Measurements from ENCODE around the gene SMIM24. TPM values are rescaled to one million over a fixed set of nuclear protein-coding genes. Genes with fewer than 3 reads are reported as not detected.

SMIM24 gene
- total RNA-seq, 1 experiment from 2014 or later, result not detected

- Mint-ChIP-seq H3K9me3 (ENCODE audit: unreplicated experiment) (no peaks in the 10 kb centered on the region), H3K4me3 (ENCODE audit: unreplicated experiment) (peak overlapping the region; percentile 78), H3K27ac (ENCODE audit: low read depth, unreplicated experiment) (peak overlapping the region; percentile 94), H3K36me3 (ENCODE audit: insufficient read depth, unreplicated experiment) (peaks cover 94% of the 10 kb centered on the region), H3K27me3 (ENCODE audit: insufficient read depth, unreplicated experiment) (no peaks in the 10 kb centered on the region), H3K4me1 (ENCODE audit: insufficient read depth, unreplicated experiment) (peaks cover 8% of the 10 kb centered on the region)
- intact Hi-C loops (cut with micrococcal nuclease), result no loop called here
- POLR2A ChIA-PET, result interaction anchor here (0.6 to 1.1 kb wide), 10 partner anchors 14 to 99 kb away, joined by 3 to 4 read pairs (median 4); no protein-coding TSS in a partner anchor
- peak; percentile 96 for DNase-seq (ENCODE audit: unreplicated experiment)
- BruUV-seq (replicated peaks), result TSS peak; percentile 48
- TF ChIP-seq CTCF (IDR thresholded peaks at IDR 0.05; ENCODE audit: unreplicated experiment), result no peak
- CTCF ChIA-PET, result interaction anchor here (0.6 kb wide), 2 partner anchors 35 to 61 kb away, joined by 3 to 4 read pairs; no protein-coding TSS in a partner anchor
These were observed 45.4 kb downstream of the SMIM24 start for GRCh38 chr19:3434630-3435553.

- H3K27me3 Mint-ChIP-seq (ENCODE audit: insufficient read depth, unreplicated experiment), result no peaks in the 10 kb centered on the region
- intact Hi-C loops (cut with micrococcal nuclease), result no loop called here
- no peak for DNase-seq (ENCODE audit: unreplicated experiment)
- peak overlapping the region; percentile 94 for H3K27ac Mint-ChIP-seq (ENCODE audit: low read depth, unreplicated experiment)
- ChIA-PET POLR2A (interaction anchor here (0.8 to 1.1 kb wide), 2 partner anchors 49 to 66 kb away, joined by 3 to 4 read pairs; no protein-coding TSS in a partner anchor), CTCF (interaction anchor here (0.6 to 1.2 kb wide), 3 partner anchors 36 to 70 kb away, joined by 3 to 6 read pairs (median 5); no protein-coding TSS in a partner anchor)
- H3K36me3 Mint-ChIP-seq (ENCODE audit: insufficient read depth, unreplicated experiment), result peaks cover 95% of the 10 kb centered on the region
- H3K4me1 Mint-ChIP-seq (ENCODE audit: insufficient read depth, unreplicated experiment), result peaks cover 16% of the 10 kb centered on the region
- BruUV-seq (replicated peaks), result no TSS peak
- peak overlapping the region; percentile 78 for H3K4me3 Mint-ChIP-seq (ENCODE audit: unreplicated experiment)
- no peaks in the 10 kb centered on the region for H3K9me3 Mint-ChIP-seq (ENCODE audit: unreplicated experiment)
- no peak for TF ChIP-seq CTCF (IDR thresholded peaks at IDR 0.05; ENCODE audit: unreplicated experiment)
These were observed 46.4 kb downstream of the SMIM24 start for GRCh38 chr19:3433805-3434540.

- H3K27me3 Mint-ChIP-seq (ENCODE audit: insufficient read depth, unreplicated experiment), result no peaks in the 10 kb centered on the region
- CTCF ChIA-PET, result interaction anchor here (1.1 to 1.2 kb wide), 2 partner anchors 39 to 70 kb away, joined by 5 to 6 read pairs; no protein-coding TSS in a partner anchor
These were observed 47.0 kb downstream of the SMIM24 start for GRCh38 chr19:3433313-3433712.

More at GRCh38 chr19:3433313-3433712, 47.0 kb downstream of the SMIM24 start:
- no peak for TF ChIP-seq CTCF (IDR thresholded peaks at IDR 0.05; ENCODE audit: unreplicated experiment)
- no peaks in the 10 kb centered on the region for H3K9me3 Mint-ChIP-seq (ENCODE audit: unreplicated experiment)
- intact Hi-C loops (cut with micrococcal nuclease), result no loop called here
- H3K36me3 Mint-ChIP-seq (ENCODE audit: insufficient read depth, unreplicated experiment), result peaks cover 94% of the 10 kb centered on the region
- H3K27ac Mint-ChIP-seq (ENCODE audit: low read depth, unreplicated experiment), result no peak overlapping the region
- BruUV-seq (replicated peaks), result no TSS peak
- no peak overlapping the region for H3K4me3 Mint-ChIP-seq (ENCODE audit: unreplicated experiment)
- POLR2A ChIA-PET, result interaction anchor here (0.6 kb wide), 1 partner anchor 1980 kb away, joined by 3 read pairs; no protein-coding TSS in a partner anchor
- peaks cover 18% of the 10 kb centered on the region for H3K4me1 Mint-ChIP-seq (ENCODE audit: insufficient read depth, unreplicated experiment)
- DNase-seq (ENCODE audit: unreplicated experiment), result no peak
